Measurements from ENCODE around the gene DCUN1D2.

- TF ChIP-seq POLR2A (IDR thresholded peaks at IDR 0.05), result no peak
- no peak for TF ChIP-seq CTCF (IDR thresholded peaks at IDR 0.05)
- no peak for TF ChIP-seq POLR2AphosphoS5 (IDR thresholded peaks at IDR 0.05)
- no peak for TF ChIP-seq EP300 (IDR thresholded peaks at IDR 0.05)
Measured at GRCh38 chr13:113539176-113539575, 48.7 kb upstream of the DCUN1D2 start.
